IPS-20b (cell line): Measurements from ENCODE around the gene OR5L1.

Experiments used
- H3K27ac ChIP-seq: one replicate; pipeline ENCODE4 v1.5.1; 2013; ENCODE audit warnings: low read length
- H3K27me3 ChIP-seq: 2 replicates; pipeline ENCODE4 v1.6.1; 2013; ENCODE audit warnings: mild to moderate bottlenecking, low read length, inconsistent platforms; ENCODE audit not compliant: insufficient read depth
- H3K36me3 ChIP-seq: 2 replicates; pipeline ENCODE4 v1.6.1; 2013; ENCODE audit warnings: low read depth, mild to moderate bottlenecking, inconsistent platforms, low read length, moderate library complexity; ENCODE audit not compliant: insufficient read depth
- H3K4me1 ChIP-seq: 2 replicates; pipeline ENCODE4 v1.6.1; 2013; ENCODE audit warnings: mild to moderate bottlenecking, control low read depth, inconsistent platforms, low read length, moderate library complexity; ENCODE audit not compliant: insufficient read depth
- H3K4me3 ChIP-seq: 2 replicates; pipeline ENCODE4 v1.5.1; 2013; ENCODE audit warnings: mild to moderate bottlenecking, low read length, inconsistent platforms
- H3K9ac ChIP-seq: 2 replicates; pipeline ENCODE4 v1.6.1; 2013; ENCODE audit warnings: low read depth, mild to moderate bottlenecking, inconsistent platforms, low read length, moderate library complexity
- H3K9me3 ChIP-seq: 2 replicates; pipeline ENCODE4 v1.6.1; 2013; ENCODE audit warnings: mild to moderate bottlenecking, low read depth, low read length, inconsistent platforms; ENCODE audit not compliant: insufficient read depth

OR5L1 gene

DNA sequence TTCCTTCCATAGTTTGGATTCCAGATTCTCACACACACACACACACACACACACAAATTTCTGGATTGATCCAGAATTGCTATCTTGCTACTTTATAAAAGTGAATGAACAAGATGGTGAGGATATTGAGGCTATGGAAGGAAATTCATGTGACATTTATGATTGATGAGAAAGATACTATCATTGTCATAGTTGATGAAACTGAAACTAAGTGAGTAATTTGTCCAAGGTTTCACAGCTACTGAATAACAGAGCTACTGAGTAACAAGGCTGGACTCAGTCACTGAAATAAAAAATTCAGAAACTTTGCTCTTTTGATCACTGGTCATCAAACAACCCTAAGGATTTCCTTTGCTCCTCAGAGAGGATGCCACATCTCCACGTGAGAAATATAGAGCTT lies 43.5 kb downstream of the OR5L1 start:
- Histone ChIP-seq H3K4me3 (no peak overlapping the region), H3K27ac (no peak overlapping the region), H3K36me3 (no peaks in the 10 kb centered on the region), H3K9ac (no peak overlapping the region), H3K4me1 (no peaks in the 10 kb centered on the region), H3K9me3 (peaks cover 74% of the 10 kb centered on the region), H3K27me3 (no peaks in the 10 kb centered on the region)
